Small intestine (tissue), 7 donors: ENCODE data around the gene STARD10. TPM values are rescaled to one million over a fixed set of nuclear protein-coding genes. Genes with fewer than 3 reads are reported as not detected.
"Not testable (repeated sequence)": the region's sequence is repeated elsewhere in the genome, so short reads cannot be mapped to it uniquely, and the experiment has no call there.

ENCODE experiments used
- DNase-seq, 2 donors: peaks; one replicate each; pipeline versions ENCODE4 v3.0.0 to v3.0.0-alpha.2; 2013
- FAIRE-seq: peaks from 2 replicates; lab custom pipeline; 2012; peaks lifted over from hg19 to GRCh38; lab: Jason Lieb, UNC
- H3K27ac ChIP-seq, 3 donors: one replicate each; pipeline ENCODE4 v1.5.1; 2013; ENCODE audit warnings: low read length in 2 of 3, mild to moderate bottlenecking in 2 of 3, control low read depth in 1 of 3, inconsistent platforms in 1 of 3, low read depth in 1 of 3, moderate library complexity in 1 of 3
- H3K27me3 ChIP-seq, 3 donors: one replicate each; pipeline ENCODE4 v1.6.1; 2013; ENCODE audit warnings: low read length in 3 of 3, inconsistent platforms in 1 of 3; ENCODE audit not compliant: control insufficient read depth in 3 of 3, insufficient read depth in 3 of 3
- H3K36me3 ChIP-seq, 3 donors: one replicate each; pipeline ENCODE4 v1.6.1; 2013; ENCODE audit warnings: low read length in 3 of 3, inconsistent platforms in 1 of 3, low read depth in 1 of 3, mild to moderate bottlenecking in 1 of 3, moderate library complexity in 1 of 3; ENCODE audit not compliant: control insufficient read depth in 3 of 3, insufficient read depth in 2 of 3
- H3K4me1 ChIP-seq, 3 donors: one replicate each; pipeline ENCODE4 v1.6.1; 2013; ENCODE audit warnings: low read length in 2 of 3, inconsistent platforms in 1 of 3, low read depth in 1 of 3, mild to moderate bottlenecking in 1 of 3, moderate library complexity in 1 of 3; ENCODE audit not compliant: control insufficient read depth in 3 of 3, insufficient read depth in 2 of 3
- H3K4me3 ChIP-seq, 3 donors: one replicate each; pipeline ENCODE4 v1.5.1; 2013; ENCODE audit warnings: low read length in 3 of 3, control low read depth in 1 of 3, inconsistent platforms in 1 of 3, low read depth in 1 of 3, mild to moderate bottlenecking in 1 of 3, moderate library complexity in 1 of 3
- H3K9me3 ChIP-seq, 2 donors: one replicate each; pipeline ENCODE4 v1.6.1; 2013; ENCODE audit warnings: low read depth in 1 of 2, low read length in 1 of 2; ENCODE audit not compliant: control insufficient read depth in 2 of 2, insufficient read depth in 1 of 2
- WGBS, 3 donors: extraction: QIAGEN DNeasy Blood & Tissue Kit; methylation state at CpG; one replicate each; pipeline ENCODE4 v1.1.7; 2013; 5-methylcytosine and 5-hydroxymethylcytosine counted together
- polyA plus RNA-seq, 4 donors: library from polyadenylated mRNA; stranded (reverse) in 3 of 4; unstranded in 1 of 4; fragments of 200-250 nt in 3 of 4; fragments of 120-200 nt in 1 of 4; gene quantifications; one replicate each; pipeline versions ENCODE4 v1.2.1 to v1.2.3, GENCODE V29; 2013
- donor health status: healthy with polysubstance abuse.
- donor health status: control.
- donor health status: control.
- donor health status: Bipolar disorder and iron deficiency.
- donor health status: healthy.

STARD10 gene
- polyA plus RNA-seq, 4 donors = 169 to 473 (median 284) TPM

- Histone ChIP-seq H3K36me3 (peaks cover 0 to 11% (median 0%) of the 10 kb centered on the region in 3 donors), H3K27ac (peak overlapping the region in 1 of 3 donors; percentile 95), H3K27me3 (no peaks in the 10 kb centered on the region), H3K4me3 (no peak overlapping the region), H3K4me1 (peaks cover 0 to 51% (median 0%) of the 10 kb centered on the region in 3 donors), H3K9me3 (no peaks in the 10 kb centered on the region)
- no peak for DNase-seq
- 55 to 73% (median 69%) methylated on average over 2 of the region's 2 CpGs for WGBS, 3 donors
- no peak for FAIRE-seq
These were observed 797 bp downstream of the STARD10 start for GRCh38 chr11:72793076-72793424.

DNA sequence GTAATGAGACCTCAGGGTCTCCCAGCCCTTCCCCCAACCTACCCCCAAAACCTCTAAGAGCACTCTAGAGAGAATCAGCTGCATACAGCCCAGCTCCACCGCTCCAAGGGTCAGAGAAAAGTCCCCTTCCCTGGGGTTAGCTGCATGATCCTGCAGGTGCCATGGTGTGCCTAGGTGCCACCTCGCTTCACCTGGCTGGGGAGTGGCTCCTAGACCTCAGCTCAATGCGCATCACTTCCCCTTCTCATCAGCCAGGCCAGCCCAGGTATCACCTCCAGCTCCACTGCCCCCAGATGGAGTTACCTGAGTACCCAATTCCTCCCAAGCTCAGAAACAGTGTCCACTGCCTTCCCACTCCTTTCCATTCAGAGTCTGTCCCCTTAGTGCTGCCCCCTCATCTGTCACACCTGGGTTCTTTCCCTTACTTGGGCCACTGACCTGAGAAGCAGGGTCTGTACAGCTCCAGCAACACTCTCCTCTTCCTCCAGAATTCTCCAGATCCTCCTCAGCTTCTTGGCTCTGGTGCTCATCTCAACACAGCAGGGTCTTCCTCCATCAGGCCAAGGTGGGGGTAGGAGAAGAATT, 1.3 kb downstream of the STARD10 start:
- Histone ChIP-seq H3K27me3 (no peaks in the 10 kb centered on the region), H3K4me1 (peaks cover 0 to 57% (median under 1%) of the 10 kb centered on the region in 3 donors), H3K27ac (no peak overlapping the region), H3K36me3 (peaks cover 0 to 11% (median 0%) of the 10 kb centered on the region in 3 donors), H3K9me3 (no peaks in the 10 kb centered on the region), H3K4me3 (no peak overlapping the region)
- DNase-seq (no peak), FAIRE-seq (no peak)
- WGBS, 3 donors = 84 to 94% (median 92%) methylated on average over 3 of the region's 3 CpGs

- not testable (repeated sequence) for H3K4me3 ChIP-seq, H3K27me3 ChIP-seq, H3K27ac ChIP-seq, FAIRE-seq, DNase-seq, H3K9me3 ChIP-seq
- 85 to 88% (median 86%) methylated on average over 7 of the region's 7 CpGs for WGBS, 3 donors
- peaks cover 0 to 11% (median 0%) of the 10 kb centered on the region in 3 donors for H3K36me3 ChIP-seq
- H3K4me1 ChIP-seq = peaks cover 0 to 70% (median 6%) of the 10 kb centered on the region in 3 donors
These were observed 2.6 kb downstream of the STARD10 start for GRCh38 chr11:72791228-72791627.

GRCh38 chr11:72789493-72790131, 4.2 kb downstream of the STARD10 start:
- H3K4me1 ChIP-seq = peaks cover 0 to 85% (median 6%) of the 10 kb centered on the region in 3 donors
- WGBS, 3 donors = 50 to 59% (median 52%) methylated on average over 10 of the region's 10 CpGs
- H3K4me3 ChIP-seq = no peak overlapping the region
- DNase-seq (peak in 1 of 2 donors; percentile 49), FAIRE-seq (no peak)
- no peaks in the 10 kb centered on the region for H3K27me3 ChIP-seq
- H3K9me3 ChIP-seq = no peaks in the 10 kb centered on the region
- peaks cover 0 to 11% (median 0%) of the 10 kb centered on the region in 3 donors for H3K36me3 ChIP-seq
- peak overlapping the region in 1 of 3 donors; percentile 98 for H3K27ac ChIP-seq

- FAIRE-seq (no peak), DNase-seq (peak in 1 of 2 donors; percentile 70)
- peaks cover 0 to 11% (median 0%) of the 10 kb centered on the region in 3 donors for H3K36me3 ChIP-seq
- WGBS, 3 donors = 54 to 69% (median 58%) methylated on average over 7 of the region's 7 CpGs
- H3K9me3 ChIP-seq = no peaks in the 10 kb centered on the region
- no peaks in the 10 kb centered on the region for H3K27me3 ChIP-seq
- H3K4me1 ChIP-seq = peaks cover 0 to 91% (median 6%) of the 10 kb centered on the region in 3 donors
- H3K4me3 ChIP-seq = no peak overlapping the region
- peak overlapping the region in 2 of 3 donors; percentile 91 to 98 for H3K27ac ChIP-seq
These were observed 5.6 kb downstream of the STARD10 start for GRCh38 chr11:72788241-72788640.

- Histone ChIP-seq H3K4me3 (peak overlapping the region in 1 of 3 donors; percentile 3), H3K9me3 (no peaks in the 10 kb centered on the region), H3K27me3 (no peaks in the 10 kb centered on the region), H3K27ac (peak overlapping the region; percentile 27 to 98 (median 91)), H3K36me3 (peaks cover 0 to 11% (median 0%) of the 10 kb centered on the region in 3 donors), H3K4me1 (peaks cover 0 to 91% (median 6%) of the 10 kb centered on the region in 3 donors)
- FAIRE-seq (no peak), DNase-seq (peak; percentile 68 to 94)
- WGBS, 3 donors = 12 to 36% (median 33%) methylated on average over 16 of the region's 16 CpGs
These were observed 6.4 kb downstream of the STARD10 start for GRCh38 chr11:72787216-72788104.

DNA sequence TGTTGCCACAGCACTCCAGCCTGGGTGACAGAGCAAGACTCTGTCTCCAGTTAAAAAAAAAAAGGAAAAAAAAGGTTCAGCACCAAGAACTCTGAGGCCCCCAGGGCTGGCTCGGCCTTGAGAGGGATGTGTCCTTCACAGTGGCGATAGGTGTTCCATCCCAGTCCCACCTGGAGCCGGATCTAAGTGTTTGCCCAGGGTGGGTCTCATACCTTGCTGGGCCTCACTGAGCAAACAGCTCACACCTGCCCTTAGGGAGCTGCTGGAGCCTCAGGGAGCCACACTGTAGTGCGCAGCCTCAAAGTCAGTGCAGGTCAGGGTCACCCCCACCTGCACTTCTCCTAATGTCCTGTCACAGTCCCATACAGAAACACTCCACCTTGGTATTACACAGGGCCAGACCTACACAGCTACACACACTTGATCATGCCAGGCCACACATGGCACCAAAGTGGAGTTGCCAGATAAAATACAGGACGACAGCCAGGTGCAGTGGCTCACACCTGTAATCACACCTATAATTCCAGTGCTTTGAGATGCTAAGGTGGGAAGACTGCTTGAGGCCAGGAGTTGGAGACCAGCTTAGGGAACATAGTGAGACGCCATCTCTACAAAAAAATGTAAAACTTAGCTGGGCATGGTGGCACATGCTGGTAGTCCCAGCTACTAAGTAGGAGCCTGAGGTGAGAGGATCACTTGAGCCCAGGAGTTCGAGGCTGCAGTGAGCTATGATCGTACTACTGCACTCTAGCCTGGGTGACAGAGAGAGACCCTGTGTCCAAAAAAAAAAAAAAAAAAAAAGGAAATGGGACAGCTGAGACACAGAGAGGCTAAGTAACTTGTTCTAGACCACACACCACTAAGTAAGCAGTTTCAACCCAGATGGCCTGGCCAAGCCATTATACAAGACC, 7.3 kb downstream of the STARD10 start:
- Histone ChIP-seq H3K36me3 (peaks cover 0 to 11% (median 0%) of the 10 kb centered on the region in 3 donors), H3K4me1 (peaks cover 0 to 92% (median 6%) of the 10 kb centered on the region in 3 donors), H3K27ac (peak overlapping the region; percentile 27 to 98 (median 91)), H3K4me3 (no peak overlapping the region), H3K27me3 (no peaks in the 10 kb centered on the region), H3K9me3 (no peaks in the 10 kb centered on the region)
- WGBS, 3 donors = 33 to 69% (median 41%) methylated on average over 8 of the region's 8 CpGs
- FAIRE-seq (no peak), DNase-seq (peak; percentile 76 to 95)
